Hepatic stellate cell (primary cell): ENCODE data around the gene SETBP1.

Experiments used
- DNase-seq: peaks from one replicate; pipeline ENCODE4 v3.0.0; 2011; ENCODE audit warnings: low spot score

The SETBP1 gene

GRCh38 chr18:44731530-44732237 lies 51.0 kb downstream of the SETBP1 start:
- no peak for DNase-seq

- no peak for DNase-seq
Measured at GRCh38 chr18:44732238-44732563, 51.5 kb downstream of the SETBP1 start.

DNA sequence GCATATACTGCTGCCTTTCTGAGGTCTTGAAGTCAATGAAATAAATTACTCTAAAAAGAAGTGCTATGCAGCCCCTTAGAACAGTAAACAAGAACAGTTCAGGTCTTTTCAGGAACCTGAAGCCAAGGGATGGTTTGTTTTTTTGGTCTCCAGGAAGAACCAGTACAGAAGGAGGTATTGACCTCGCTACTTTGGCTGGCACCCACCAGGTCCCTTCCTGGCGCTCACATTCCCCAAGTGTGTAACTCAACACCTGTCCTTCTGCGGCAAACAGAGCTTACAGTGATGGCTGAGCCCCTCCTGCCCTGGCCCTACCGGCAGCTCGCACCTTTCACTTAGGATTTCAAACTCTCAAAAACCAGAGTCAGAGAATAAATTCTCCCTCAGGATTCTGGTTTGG lies 51.9 kb downstream of the SETBP1 start:
- no peak for DNase-seq

DNA sequence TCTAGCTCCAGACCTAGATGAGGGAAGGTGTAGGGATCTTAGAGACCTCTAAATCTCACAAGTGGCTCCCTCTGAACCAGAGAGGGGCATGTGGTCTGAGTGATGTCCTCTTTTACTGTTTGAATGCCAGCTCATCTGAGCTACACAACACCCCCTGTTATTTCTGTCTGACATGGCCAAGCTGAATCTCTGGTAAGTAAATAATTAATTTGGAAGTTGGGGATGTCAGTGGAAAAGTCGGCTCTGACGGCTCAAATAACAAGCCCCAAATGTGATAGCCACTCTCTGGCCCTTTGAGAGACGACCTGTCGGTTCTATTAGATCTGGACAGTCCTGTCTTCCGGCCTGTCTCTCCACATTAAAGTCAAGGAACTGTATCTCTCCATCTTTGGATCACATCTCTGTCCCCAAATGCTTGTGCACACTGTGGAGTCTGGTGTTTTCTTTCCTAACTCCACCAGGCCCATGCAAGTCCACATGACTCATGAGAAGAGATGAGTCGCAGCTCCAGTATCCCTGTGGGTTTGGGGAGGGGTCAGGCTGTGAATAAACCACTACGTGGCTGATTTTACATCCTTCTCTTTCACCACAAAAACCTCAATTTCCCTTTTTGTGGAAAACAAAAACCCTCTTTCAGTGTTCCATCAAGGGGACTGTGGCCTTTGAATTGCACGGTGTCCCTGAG lies 52.5 kb downstream of the SETBP1 start:
- DNase-seq = peak; percentile 65

GRCh38 chr18:44733754-44734465 lies 53.2 kb downstream of the SETBP1 start:
- DNase-seq = no peak

- no peak for DNase-seq
Measured at GRCh38 chr18:44735096-44735495, 54.4 kb downstream of the SETBP1 start.

DNA sequence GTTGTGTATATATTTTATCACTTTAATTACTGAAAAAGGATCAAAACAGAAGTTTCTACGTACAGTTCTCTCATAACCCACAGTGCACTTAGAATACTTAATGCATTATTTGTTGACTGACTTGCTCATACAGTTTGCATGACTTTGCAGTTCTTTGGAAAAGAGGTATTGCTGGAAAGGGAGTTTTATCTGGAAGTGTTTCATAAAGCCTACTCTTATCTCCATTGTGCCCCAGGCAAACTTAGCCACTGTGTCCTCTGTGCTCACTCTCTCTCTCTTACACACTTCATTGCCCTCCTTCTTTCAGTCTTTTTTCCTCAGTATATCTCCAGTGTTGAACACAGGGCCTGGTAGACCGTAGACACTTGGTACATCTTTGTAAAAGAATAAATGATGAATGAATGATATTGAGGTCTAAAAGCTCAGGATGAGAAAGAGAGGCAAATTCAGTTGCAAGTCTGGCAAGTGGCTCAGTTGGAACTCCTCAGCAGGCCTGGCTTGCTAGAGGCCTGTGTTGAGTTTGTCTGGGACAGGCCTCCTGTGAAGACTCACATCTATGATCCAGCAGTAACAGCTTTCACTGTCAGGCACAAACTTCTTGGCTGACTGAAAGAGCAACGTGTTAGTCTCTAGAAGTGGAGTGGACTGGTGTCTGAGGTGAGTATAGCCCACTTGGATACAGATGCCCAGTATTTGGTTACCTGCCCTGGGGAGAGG lies 56.1 kb downstream of the SETBP1 start:
- no peak for DNase-seq

GRCh38 chr18:44737623-44738022 lies 56.9 kb downstream of the SETBP1 start:
- DNase-seq = no peak

DNA sequence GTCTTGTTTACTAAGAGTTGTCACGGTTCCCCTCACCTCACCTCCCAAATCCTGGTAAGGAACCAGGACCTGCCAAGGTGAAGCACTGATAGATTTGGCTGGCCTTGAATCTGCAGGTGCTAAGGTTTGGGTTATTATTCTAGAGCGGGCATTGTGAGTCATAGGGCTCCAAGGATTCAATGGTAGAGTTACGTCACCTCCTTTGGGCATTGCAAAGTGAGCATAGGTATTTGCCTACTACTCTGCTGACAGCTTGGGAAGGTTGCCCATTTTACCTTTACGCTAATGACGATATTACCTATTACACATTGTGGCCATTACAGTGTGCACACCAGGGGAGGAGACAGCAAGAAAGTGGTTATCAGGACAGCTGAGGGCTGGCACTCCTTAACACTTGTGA lies 59.3 kb downstream of the SETBP1 start:
- no peak for DNase-seq

- DNase-seq = no peak
Measured at GRCh38 chr18:44741085-44741484, 60.4 kb downstream of the SETBP1 start.

- no peak for DNase-seq
Measured at GRCh38 chr18:44741511-44741910, 60.8 kb downstream of the SETBP1 start.

DNA sequence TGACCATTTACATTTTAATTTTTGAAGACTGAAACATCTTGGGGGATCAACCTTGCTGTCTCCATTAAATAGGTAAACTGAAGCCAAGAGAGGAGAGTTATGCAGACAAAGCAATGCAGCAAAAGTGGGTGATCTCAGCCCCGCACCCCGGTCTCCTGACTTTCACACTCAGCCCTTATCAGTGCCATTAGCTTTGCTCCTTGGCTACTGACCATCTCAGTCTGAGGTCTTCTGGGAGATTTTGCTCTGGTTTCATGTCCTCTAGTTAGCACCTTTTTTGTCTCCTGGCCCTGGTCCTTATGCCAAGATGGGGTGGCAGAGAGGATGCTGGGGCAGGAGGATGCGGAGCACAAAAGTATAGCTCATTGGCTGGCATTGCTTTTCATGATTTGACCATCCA lies 61.4 kb downstream of the SETBP1 start:
- no peak for DNase-seq

- DNase-seq = no peak
Measured at GRCh38 chr18:44742718-44743311, 62.1 kb downstream of the SETBP1 start.

- DNase-seq = no peak
Measured at GRCh38 chr18:44743631-44744030, 62.9 kb downstream of the SETBP1 start.

- DNase-seq = no peak
Measured at GRCh38 chr18:44744161-44745121, 63.8 kb downstream of the SETBP1 start.

DNA sequence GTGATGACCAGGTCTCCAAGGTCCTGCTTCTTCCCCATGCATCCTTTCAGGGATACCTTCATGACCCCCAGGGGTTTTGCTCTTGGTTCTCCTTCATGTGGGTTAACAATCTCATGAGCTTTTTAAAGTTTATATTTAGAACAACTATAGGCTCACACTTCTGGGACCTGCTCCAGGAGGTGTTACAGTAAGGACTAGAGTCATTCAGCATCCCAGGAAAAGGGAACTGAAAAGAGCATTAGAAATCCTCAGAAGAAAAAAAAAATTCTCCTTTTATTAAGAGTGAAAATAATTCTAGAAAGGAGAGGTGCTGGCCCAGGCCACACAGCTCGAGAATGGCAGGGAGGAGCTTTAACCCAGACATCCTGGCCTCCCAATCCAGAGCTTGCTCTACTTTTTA lies 66.5 kb downstream of the SETBP1 start:
- no peak for DNase-seq

GRCh38 chr18:44748582-44748981 lies 67.9 kb downstream of the SETBP1 start:
- DNase-seq = no peak

DNA sequence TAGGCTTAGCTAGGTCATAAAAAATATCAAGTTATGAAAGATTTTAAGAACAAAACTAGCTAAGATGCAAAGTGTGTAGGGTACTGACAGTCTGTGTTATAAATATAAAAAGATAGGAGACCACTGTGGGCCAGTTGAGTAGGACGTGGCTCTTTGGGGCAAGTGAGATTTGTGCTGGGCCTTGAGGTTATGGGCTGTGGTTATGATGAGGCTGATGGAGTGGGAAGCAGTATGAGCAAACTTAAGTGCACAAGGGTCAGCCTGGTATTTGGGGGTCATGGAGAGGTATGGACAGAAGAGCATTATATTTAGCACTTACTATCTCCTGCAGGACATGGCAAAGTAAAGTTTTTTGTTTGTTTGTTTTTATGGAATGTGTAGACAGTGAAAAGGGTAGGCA lies 70.1 kb downstream of the SETBP1 start:
- DNase-seq = no peak

GRCh38 chr18:44754567-44754966 lies 73.9 kb downstream of the SETBP1 start:
- no peak for DNase-seq

GRCh38 chr18:44758861-44759631 lies 78.4 kb downstream of the SETBP1 start:
- DNase-seq = no peak
